Daoy (cell line): ENCODE measurements around the gene NCK1. TPM values are rescaled to one million over a fixed set of nuclear protein-coding genes. Genes with fewer than 3 reads are reported as not detected.

Source experiments
- DNase-seq: peaks from one replicate; pipeline ENCODE4 v3.0.0-alpha.2; 2015; ENCODE audit warnings: low read depth
- total RNA-seq: library from RNA; depleted of rRNA; stranded (reverse); fragments of >200 nt; shearing (Covaris generic); gene quantifications from 2 replicates; pipeline ENCODE4 v1.2.3, GENCODE V29; 2014; rRNA removed

The NCK1 gene
- 26.6 and 43.2 TPM in 2 replicates for total RNA-seq

- DNase-seq, result peak; percentile 99
Observed at GRCh38 chr3:136861890-136862616, at the start of gene NCK1. TSS of gene NCK1 (plus strand) at chr3:136862208. CDS start at chr3:136928002, 65,794 bp downstream.

- DNase-seq, result peak; percentile 12
Observed at GRCh38 chr3:136817448-136817847, 44.6 kb upstream of the NCK1 start.

DNA sequence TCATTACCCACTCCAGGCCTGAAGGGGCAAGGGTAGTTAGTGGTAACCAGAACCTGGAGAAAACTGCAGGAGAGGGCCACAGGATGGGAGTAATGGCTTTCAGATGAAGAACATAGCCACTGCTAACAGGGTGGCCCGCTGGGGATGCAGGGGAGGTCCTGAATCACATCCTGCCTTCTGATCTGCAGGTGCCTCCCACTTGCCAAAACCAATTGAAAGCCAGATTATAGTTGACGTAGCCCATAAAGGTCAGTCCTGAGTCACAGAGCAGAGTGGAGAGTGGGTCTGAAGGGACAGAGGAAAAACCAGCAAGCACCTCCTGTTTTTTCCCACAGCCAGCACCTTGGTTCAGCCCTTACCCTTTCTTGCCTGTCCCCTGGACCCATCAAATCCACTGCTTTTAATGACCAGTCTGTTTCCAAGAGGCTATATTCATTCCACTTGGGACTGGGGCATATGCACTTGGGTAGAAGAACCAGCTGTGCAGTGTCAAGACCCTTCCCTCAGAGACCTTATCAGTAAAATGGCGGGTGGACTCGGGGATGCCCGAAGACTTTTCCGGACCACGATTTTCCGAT is 43.7 kb upstream of the NCK1 start:
- DNase-seq, result peak; percentile 96

GRCh38 chr3:136818769-136819391 is 43.1 kb upstream of the NCK1 start, which contains the start of gene SLC35G2:
TSS of gene SLC35G2 (plus strand) at chr3:136819126. CDS start at chr3:136854461, 35,335 bp downstream.
- DNase-seq, result peak; percentile 85

DNA sequence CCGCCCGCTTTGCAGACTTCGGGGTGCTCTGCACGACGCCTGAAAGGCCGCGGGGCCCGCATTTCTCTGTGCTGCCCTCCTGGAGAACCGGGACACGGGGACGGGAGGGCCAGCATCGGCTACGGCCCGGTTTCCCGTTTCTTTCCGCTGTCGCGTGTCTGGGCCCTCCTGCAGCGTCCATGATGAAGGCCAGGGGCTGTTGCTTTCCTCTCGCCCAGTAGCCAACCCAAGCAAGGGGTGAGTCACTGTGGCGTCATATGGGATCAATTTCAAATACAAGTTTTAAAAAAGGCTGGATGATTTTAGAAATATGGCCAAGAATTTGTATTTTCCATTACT is 42.6 kb upstream of the NCK1 start:
- DNase-seq, result peak; percentile 85

DNA sequence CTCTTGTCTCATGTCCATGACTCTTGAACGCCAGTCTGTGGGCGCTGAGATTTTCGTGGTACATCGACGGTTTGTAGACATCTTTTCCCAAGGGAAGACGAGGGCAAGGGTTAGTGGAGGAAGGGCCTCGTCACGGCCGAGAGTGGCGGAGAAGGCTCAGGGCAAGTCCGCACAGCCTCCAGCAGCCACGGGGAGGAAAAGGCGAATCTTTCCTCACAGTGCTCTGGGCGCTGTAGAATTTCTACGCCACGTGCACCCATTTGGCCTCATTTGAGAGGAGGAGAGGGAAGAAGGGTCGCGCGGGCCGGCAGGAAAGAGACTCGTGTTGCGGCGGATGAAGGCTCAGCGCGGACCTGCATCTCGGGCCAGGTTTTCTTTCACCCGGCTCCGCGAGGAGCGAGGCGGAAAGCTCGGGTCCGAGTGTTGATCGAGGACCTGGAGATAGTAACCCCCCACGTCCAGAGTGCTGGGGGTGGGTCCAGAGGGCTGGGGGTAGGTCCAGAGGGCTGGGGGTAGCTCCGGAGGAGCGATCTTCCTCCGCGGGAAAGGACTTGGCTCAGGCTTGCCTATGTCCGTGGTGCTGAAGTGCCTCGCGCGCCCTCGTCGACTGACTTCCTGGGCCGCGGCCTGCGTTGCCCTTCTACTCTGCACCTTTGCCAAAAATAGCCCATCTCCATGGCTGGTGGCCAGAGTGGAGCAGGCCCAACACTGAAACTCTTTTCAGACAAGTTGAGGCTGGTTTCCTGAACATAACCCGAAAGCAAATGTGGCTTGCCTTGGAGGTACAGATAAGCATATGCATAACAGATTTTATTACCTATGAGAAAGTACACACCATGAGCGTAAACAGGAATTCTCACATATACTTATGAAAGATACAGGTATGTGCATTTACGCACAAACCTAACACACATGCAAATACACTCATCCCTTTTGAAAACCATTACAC is 42.0 kb upstream of the NCK1 start:
- peak; percentile 75 for DNase-seq

GRCh38 chr3:136831461-136831860 is 30.5 kb upstream of the NCK1 start:
- no peak for DNase-seq

DNA sequence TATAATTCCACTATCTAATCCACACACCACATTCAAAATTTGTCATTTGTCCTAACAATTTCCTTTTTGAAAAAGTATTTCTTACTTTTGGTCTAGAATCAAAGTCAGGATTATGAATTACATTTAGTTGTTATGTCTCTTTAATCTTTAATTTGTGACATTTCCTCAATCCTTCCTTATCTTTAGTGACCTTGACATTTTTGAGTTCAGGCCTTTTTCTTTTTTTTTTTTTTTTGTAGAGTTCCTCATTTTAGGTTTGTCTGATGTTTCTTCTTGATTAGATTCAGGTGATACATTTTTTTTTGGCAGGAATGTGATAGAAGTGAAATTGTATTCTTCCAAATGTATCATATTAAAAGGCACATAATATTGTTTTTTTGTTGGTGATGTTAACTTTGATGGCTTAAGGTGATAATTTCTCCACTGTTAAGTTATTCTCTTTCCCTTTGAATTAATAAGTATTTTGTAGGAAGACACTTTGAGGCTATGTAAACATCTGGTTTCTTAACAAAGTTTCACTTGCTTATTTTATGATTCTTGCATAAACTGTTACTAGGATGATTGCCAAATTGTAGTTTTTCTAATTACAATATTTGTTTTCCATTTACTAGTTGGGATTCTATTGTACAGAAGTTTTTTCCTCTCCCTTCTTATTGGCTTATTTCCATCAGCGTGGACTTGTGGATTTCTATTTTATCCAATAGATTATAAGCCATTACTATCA is 26.8 kb upstream of the NCK1 start:
- no peak for DNase-seq

DNA sequence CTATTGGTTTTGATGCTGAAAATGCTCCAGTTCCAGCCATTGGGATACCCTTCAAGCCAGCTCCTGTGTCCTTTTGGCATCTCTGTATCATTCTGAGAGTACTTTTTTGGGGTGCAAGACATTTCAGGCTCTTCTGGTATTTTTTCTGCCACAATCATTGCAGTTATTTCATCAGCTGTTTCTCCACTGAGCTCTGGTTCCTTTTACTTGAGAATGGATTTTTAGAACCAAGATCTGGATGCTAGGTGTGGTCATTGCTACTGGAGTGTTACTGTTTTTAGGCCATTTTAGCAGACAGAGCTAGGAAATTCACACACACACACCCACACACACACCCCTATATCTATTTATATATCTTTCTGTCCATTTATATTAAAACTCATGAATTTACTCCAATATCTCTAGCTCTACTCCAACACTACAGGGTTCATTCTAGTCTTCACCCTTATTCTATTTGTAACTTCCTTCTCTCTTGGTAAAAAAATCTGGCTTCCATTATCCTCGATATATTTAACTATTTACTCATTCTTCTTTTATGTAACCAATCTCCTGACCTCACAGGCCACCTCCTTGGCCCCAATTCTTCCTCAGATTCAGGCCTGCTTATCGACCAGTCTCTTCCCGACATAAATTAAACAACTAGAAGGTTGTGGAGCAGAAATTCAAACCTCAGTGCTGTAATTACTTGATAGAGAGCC is 26.0 kb upstream of the NCK1 start:
- DNase-seq, result no peak

GRCh38 chr3:136836511-136837156 is 25.4 kb upstream of the NCK1 start:
- DNase-seq, result no peak

DNA sequence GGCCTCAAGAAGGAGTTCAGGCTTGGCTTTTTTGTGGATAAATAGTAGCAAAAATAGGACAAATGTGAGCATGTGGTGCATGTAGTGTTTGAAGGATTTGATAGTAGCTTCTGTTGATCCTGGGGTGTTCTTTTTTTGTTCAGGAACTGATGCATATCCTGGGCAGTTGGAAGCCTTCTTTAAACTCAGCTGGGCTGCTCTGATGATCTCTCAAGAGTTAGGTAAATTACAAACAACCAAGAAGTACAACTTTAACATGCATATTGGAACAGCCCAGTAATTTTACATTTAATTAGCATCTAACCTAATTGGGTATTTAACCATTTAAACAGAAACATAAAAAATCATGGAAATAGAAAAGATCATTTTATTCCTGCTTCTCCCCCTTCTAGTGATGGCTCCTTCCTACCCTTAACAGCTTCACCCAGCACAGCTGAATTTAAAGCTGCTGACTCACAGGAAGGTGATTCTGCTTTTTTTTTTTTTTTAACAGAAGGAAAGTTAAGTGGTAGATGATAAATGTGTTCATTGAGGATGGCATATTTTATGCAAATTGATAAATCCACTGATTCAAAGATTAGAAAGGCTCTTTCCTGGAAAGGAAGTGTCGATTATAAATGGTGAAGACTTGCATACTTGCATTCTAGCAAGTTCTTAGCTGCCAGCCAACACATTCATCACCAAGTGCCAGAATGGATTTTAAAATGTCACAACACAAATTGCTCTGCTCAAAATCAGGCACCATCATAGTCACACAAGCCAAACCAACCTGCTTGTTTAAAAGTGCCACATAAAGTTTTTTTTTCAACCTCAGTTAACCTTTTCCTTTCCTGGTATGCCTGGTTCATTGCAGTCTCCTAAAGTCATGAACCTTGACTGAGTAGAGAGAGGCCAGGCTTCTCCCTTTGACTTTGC is 23.1 kb upstream of the NCK1 start:
- DNase-seq, result peak; percentile 59

DNA sequence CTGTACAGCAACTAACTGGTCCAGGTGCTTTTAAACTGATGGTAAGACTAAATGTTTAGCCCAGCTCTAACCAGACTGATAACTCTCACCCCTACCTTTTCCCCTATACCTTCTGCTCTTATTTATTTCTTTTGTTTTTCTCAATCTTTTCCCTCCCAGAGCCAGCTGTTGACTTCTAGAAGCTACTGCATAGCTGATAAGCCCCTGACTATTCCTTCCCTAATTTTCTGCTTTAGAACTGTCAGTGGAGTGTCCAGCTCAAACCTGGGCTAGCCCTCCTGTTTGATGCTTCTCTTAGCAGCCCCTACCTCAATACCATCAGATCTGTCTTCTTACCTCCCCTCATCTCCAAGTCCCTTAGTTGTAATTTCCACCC is 22.5 kb upstream of the NCK1 start:
- no peak for DNase-seq

GRCh38 chr3:136840252-136840651 is 21.8 kb upstream of the NCK1 start:
- DNase-seq, result peak; percentile 48

GRCh38 chr3:136842294-136842693 is 19.7 kb upstream of the NCK1 start:
- DNase-seq, result no peak

DNA sequence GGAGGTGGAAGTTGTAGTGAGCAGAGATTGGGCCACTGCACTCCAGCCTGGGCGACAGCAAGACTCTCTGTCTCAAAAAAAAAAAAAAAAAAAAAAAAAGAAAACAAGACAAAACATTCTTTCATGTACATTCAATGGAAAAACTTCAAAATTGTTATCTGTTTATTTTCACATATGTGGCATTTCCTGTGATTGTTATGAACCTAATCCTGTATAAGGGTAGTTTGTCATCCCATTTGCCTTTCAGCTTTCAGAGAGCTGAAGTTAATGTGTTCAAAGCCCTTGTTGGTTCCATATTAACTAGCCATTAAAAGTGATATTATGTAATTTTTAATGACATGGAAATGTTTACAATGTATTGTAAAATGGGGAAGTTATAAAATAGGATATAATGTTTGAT is 17.3 kb upstream of the NCK1 start:
- DNase-seq, result no peak

DNA sequence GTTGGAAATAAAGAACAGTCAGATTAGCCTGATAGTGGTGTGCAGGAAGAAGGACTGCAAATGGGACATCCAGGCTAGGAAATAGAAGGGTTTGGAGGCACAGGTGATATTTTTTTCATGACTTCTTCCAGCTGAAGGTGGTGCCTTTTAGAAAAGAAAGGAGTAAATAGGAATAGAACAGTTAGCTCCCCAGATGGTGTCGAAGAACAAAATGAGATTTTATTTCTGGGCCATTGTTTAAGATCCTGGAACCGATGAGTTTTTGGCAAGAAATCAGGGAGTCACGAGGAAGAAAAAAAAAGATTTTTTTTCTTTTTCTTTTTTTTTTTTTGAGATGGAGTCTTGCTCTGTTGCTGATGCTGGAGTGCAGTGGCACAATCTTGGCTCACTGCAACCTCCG is 9.8 kb upstream of the NCK1 start:
- no peak for DNase-seq

GRCh38 chr3:136856665-136857064 is 5.3 kb upstream of the NCK1 start:
- no peak for DNase-seq

DNA sequence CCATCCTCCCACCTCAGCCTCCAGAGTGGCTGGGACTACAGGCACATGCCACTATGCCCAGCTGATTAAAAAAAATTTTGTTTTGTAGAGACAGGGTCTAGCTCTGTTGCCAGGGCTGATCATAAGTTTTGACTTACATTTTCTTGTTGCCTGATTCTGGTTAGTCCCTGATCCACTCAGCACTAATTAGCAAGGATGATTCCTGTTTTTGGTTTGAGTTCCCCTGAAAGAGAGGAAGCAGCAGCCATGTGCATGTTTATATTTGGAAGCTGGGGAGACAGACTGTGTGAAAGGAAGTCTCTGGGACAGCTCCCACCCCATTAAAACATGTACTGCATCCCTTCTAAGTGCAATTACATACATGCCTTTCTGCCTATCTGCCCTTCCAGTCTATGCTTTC is 3.6 kb upstream of the NCK1 start:
- DNase-seq, result no peak

DNA sequence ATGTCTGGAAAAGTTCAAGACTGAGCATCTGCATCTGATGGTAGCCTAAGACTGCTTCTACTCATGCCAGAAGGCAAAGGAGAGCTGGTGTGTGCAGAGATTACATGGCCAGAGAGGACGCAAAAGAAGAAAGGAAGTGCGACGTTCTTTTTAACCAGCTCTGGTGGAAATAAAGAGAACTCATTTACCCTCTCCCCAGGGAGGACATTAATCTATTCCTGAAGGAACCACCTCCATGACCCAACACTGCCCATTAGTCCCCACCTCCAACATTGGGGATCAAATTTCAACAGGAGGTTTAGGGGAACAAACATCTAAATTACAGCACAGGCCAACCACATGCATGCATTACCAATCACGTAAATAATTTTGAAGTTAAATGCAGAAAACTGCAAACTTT is 1.5 kb upstream of the NCK1 start:
- DNase-seq, result no peak
